GM12878 (cell line): ENCODE measurements around the gene NGRN. TPM values are rescaled to one million over a fixed set of nuclear protein-coding genes. Genes with fewer than 3 reads are reported as not detected.

ENCODE experiments used
- ATF3 ChIP-seq: IDR thresholded peaks from 2 replicates; pipeline ENCODE4 v1.6.1; 2011; ENCODE audit warnings: low read depth, mild to moderate bottlenecking, low read length, moderate library complexity, borderline replicate concordance; ENCODE audit errors: extremely low read depth
- CBX5 ChIP-seq: sonication (generic); IDR thresholded peaks from 2 replicates; pipeline ENCODE4 v1.6.1; 2016; ENCODE audit warnings: low read depth, moderate library complexity, mild to moderate bottlenecking, inconsistent platforms
- CHD1 ChIP-seq: IDR thresholded peaks from 2 replicates; pipeline ENCODE4 v1.6.1; 2012; ENCODE audit warnings: low read depth, low read length, improper control_type of control experiment
- CHD4 ChIP-seq: fragments of 200-600 bp; sonication (generic); IDR thresholded peaks from 2 replicates; pipeline ENCODE4 v1.6.1; 2016; ENCODE audit warnings: mild to moderate bottlenecking
- E2F4 ChIP-seq: IDR thresholded peaks from 2 replicates; pipeline ENCODE4 v1.6.1; 2012; ENCODE audit warnings: low read depth, low read length, improper control_type of control experiment
- GATAD2B ChIP-seq: fragments of 450-650 bp; conservative IDR thresholded peaks from 2 replicates; pipeline ENCODE4 v1.6.1; 2017; ENCODE audit warnings: low read depth, mild to moderate bottlenecking, moderate library complexity
- MEF2B ChIP-seq: fragments of 450-650 bp; IDR thresholded peaks from 2 replicates; pipeline ENCODE4 v1.6.1; 2018; ENCODE audit warnings: mild to moderate bottlenecking, moderate library complexity; ENCODE audit not compliant: partially characterized antibody, poor library complexity, severe bottlenecking
- PBX3 ChIP-seq: IDR thresholded peaks from 2 replicates; pipeline ENCODE4 v1.6.1; 2011; ENCODE audit warnings: mild to moderate bottlenecking, low read depth, low read length, moderate library complexity; ENCODE audit not compliant: insufficient replicate concordance
- POLR2AphosphoS5 ChIP-seq: IDR thresholded peaks from 2 replicates; pipeline ENCODE4 v1.6.1; 2011; ENCODE audit warnings: mild to moderate bottlenecking, low read length, inconsistent platforms
- POU2F2 ChIP-seq: IDR thresholded peaks from 3 replicates; pipeline ENCODE4 v1.6.1; 2011; ENCODE audit warnings: low read depth, mild to moderate bottlenecking, low read length, borderline replicate concordance
- RB1 ChIP-seq: fragments of 450-650 bp; formaldehyde crosslinking; IDR thresholded peaks from 2 replicates; pipeline ENCODE4 v1.6.1; 2017; ENCODE audit warnings: mild to moderate bottlenecking, borderline replicate concordance
- SREBF2 ChIP-seq: IDR thresholded peaks from 2 replicates; pipeline ENCODE4 v1.6.1; 2012; ENCODE audit warnings: mild to moderate bottlenecking, low read length
- SUPT20H ChIP-seq: IDR thresholded peaks from 2 replicates; pipeline ENCODE4 v1.6.1; 2011; ENCODE audit warnings: low read depth, mild to moderate bottlenecking, low read length, moderate library complexity, borderline replicate concordance; ENCODE audit not compliant: control insufficient read depth
- YBX1 ChIP-seq: fragments of 450-650 bp; IDR thresholded peaks from 2 replicates; pipeline ENCODE4 v1.6.1; 2016; ENCODE audit warnings: antibody characterized with exemption
- ZNF207 ChIP-seq: fragments of 450-650 bp; IDR thresholded peaks from 2 replicates; pipeline ENCODE4 v1.6.1; 2014; ENCODE audit warnings: antibody characterized with exemption, mild to moderate bottlenecking, borderline replicate concordance
- polyA plus RNA-seq, 11 experiments: library from polyadenylated mRNA; depleted of rRNA in 4 of 11; unstranded in 6 of 11; stranded (reverse) in 5 of 11; fragments of >200 nt; fragmentation: Nextera tagmentation in 4 of 11; fragmentation: Illumina TruSeq in 1 of 11; extraction: Ambion mirVana in 4 of 11; extraction: Trizol in 1 of 11; gene quantifications; 1 replicate in 1 of 11; 2 replicates in 10 of 11; pipeline versions ENCODE4 v1.2.1 to v1.2.3, GENCODE V29; 2011 to 2016; ENCODE audit warnings: inconsistent platforms in 2 of 11, missing spikeins in 2 of 11, low read depth in 1 of 11
- total RNA-seq, 4 experiments: library from RNA; depleted of rRNA in 3 of 4; stranded (reverse); fragments of >200 nt in 3 of 4; fragmentation: Illumina TruSeq in 1 of 4; extraction: Trizol in 1 of 4; gene quantifications; 2 replicates each; pipeline versions ENCODE4 v1.2.1 to v1.2.3, GENCODE V29; 2013 to 2021
- TF ChIP-seq, protein P1 (sequence below): fragments of 450-650 bp; IDR thresholded peaks from 2 replicates; pipeline ENCODE4 v1.6.1; 2017; ENCODE audit warnings: mild to moderate bottlenecking, moderate library complexity
- TF ChIP-seq, protein P2 (sequence below): fragments of 450-650 bp; IDR thresholded peaks from 2 replicates; pipeline ENCODE4 v1.6.1; 2018; ENCODE audit warnings: borderline replicate concordance, mild to moderate bottlenecking; ENCODE audit not compliant: partially characterized antibody

NGRN gene
- total and polyA plus RNA-seq, 10 of the 15 experiments (the other 5 are each of a cell fraction or from before 2014, with no cell fraction given) = 5.8 to 31.3 (median 23.2) TPM

DNA sequence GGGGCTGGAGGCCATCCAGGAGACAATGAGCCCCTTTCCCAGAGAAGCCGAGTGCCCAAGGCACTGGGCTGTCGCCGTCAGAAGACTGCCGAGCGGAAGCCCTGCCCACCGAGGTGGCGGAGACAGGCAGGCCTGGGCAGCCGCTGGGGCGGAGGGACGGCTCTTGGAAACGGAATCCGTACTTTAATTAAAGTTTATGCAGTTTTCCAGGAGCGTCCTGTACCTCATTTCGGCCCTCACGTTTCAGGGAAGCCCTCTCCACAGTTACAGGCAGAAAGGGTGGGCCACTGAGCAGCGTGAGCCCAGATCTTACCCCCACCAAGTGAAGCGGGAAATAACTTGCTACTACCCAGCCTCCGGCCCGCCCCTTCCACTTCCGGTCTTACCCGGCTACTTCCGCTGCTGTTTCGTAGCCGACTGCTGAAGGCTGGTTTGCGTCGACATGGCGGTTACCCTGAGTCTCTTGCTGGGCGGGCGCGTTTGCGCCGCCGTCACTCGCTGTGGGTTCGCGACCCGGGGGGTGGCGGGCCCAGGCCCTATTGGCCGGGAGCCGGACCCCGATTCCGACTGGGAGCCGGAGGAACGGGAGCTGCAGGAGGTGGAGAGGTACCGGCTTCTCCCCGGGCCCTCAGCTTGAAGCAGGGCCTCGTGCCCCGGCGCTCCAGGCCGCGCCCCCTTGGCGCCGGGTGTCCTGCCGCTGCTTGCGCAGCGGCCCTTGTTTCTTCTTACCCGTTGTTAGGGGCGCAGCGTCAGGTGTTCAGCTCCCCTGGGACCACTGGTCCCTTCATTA is at the start of gene NGRN (continued):
- TF ChIP-seq ATF3 = no peak
- TF ChIP-seq SUPT20H = no peak
- TF ChIP-seq, protein P1, sequence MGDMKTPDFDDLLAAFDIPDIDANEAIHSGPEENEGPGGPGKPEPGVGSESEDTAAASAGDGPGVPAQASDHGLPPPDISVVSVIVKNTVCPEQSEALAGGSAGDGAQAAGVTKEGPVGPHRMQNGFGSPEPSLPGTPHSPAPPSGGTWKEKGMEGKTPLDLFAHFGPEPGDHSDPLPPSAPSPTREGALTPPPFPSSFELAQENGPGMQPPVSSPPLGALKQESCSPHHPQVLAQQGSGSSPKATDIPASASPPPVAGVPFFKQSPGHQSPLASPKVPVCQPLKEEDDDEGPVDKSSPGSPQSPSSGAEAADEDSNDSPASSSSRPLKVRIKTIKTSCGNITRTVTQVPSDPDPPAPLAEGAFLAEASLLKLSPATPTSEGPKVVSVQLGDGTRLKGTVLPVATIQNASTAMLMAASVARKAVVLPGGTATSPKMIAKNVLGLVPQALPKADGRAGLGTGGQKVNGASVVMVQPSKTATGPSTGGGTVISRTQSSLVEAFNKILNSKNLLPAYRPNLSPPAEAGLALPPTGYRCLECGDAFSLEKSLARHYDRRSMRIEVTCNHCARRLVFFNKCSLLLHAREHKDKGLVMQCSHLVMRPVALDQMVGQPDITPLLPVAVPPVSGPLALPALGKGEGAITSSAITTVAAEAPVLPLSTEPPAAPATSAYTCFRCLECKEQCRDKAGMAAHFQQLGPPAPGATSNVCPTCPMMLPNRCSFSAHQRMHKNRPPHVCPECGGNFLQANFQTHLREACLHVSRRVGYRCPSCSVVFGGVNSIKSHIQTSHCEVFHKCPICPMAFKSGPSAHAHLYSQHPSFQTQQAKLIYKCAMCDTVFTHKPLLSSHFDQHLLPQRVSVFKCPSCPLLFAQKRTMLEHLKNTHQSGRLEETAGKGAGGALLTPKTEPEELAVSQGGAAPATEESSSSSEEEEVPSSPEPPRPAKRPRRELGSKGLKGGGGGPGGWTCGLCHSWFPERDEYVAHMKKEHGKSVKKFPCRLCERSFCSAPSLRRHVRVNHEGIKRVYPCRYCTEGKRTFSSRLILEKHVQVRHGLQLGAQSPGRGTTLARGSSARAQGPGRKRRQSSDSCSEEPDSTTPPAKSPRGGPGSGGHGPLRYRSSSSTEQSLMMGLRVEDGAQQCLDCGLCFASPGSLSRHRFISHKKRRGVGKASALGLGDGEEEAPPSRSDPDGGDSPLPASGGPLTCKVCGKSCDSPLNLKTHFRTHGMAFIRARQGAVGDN = peak; percentile 89
- peak; percentile 89 for TF ChIP-seq MEF2B
- TF ChIP-seq SREBF2 = peak; percentile 22; the same call in 1 of the 2 replicates
- 0 out of 2 replicates have a peak, but pooled peaks have one; percentile 49 for TF ChIP-seq RB1
- TF ChIP-seq, protein P2, sequence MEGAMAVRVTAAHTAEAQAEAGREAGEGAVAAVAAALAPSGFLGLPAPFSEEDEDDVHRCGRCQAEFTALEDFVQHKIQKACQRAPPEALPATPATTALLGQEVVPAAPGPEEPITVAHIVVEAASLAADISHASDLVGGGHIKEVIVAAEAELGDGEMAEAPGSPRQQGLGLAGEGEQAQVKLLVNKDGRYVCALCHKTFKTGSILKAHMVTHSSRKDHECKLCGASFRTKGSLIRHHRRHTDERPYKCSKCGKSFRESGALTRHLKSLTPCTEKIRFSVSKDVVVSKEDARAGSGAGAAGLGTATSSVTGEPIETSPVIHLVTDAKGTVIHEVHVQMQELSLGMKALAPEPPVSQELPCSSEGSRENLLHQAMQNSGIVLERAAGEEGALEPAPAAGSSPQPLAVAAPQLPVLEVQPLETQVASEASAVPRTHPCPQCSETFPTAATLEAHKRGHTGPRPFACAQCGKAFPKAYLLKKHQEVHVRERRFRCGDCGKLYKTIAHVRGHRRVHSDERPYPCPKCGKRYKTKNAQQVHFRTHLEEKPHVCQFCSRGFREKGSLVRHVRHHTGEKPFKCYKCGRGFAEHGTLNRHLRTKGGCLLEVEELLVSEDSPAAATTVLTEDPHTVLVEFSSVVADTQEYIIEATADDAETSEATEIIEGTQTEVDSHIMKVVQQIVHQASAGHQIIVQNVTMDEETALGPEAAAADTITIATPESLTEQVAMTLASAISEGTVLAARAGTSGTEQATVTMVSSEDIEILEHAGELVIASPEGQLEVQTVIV = peak; percentile 46
- TF ChIP-seq CHD1 = peak; percentile 34; the same call in 1 of the 2 replicates
- TF ChIP-seq CHD4 = no peak
- 0 out of 3 replicates have a peak, but pooled peaks have one; percentile 68 for TF ChIP-seq POU2F2
- peak; percentile 99 for TF ChIP-seq POLR2AphosphoS5
- TF ChIP-seq GATAD2B = peak; percentile 78; the same call in 1 of the 2 replicates
- TF ChIP-seq E2F4 = no peak
- TF ChIP-seq YBX1 = no peak
- 0 out of 2 replicates have a peak, but pooled peaks have one; percentile 34 for TF ChIP-seq ZNF207
- no peak for TF ChIP-seq CBX5
- peak; percentile 69 for TF ChIP-seq PBX3
